GM19351 (cell line): ENCODE results near the gene ELMOD1.

ENCODE experiments used
- ATAC-seq: cut with Tn5 transposase; IDR thresholded peaks from one replicate; pipeline ENCODE4 v1.9.1; 2021; ENCODE audit warnings: mild to moderate bottlenecking, moderate library complexity; ENCODE audit not compliant: unreplicated experiment

Gene ELMOD1

DNA sequence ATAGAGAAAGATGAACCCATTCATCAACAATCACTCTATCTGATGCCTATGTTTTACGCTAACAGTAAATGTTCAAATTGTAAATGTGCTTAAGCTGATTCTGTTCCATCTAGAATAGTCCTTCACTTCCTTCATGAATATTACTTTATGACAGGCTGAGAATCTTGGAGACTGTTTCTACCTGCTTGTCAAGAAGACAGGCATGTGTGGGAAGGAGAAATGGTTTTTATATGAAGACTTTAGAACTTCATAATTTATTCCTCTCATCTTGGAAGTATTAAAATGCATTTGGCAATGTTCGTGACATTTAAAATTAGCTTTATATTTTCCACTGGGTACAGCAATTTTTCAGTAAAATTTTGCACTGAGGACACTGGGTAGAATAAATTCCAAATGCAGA is 41.0 kb downstream of the ELMOD1 start:
- no peak for ATAC-seq

- ATAC-seq, result no peak
Observed at GRCh38 chr11:107646783-107647182, 55.8 kb downstream of the ELMOD1 start.

DNA sequence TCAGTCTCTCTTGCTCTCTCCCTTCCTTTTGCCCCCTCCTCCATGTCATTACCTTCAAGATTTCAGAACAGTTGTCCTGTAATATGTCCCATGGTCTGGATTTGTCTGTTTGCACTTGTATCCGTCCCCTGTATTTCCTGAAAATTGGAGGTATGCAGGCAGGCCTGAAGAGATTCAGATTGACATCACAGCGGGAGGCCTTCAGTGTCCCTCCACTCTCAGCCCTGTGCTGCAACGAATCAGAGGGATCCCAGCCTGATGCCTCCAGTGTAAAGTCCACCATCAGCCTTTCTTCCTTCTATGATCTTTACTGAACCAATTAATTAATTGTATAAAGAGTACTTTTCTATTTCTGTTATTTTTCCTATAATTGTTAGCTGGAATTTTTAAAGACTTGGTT is 57.3 kb downstream of the ELMOD1 start:
- no peak for ATAC-seq

GRCh38 chr11:107651672-107652071 is 60.7 kb downstream of the ELMOD1 start:
- ATAC-seq, result no peak

DNA sequence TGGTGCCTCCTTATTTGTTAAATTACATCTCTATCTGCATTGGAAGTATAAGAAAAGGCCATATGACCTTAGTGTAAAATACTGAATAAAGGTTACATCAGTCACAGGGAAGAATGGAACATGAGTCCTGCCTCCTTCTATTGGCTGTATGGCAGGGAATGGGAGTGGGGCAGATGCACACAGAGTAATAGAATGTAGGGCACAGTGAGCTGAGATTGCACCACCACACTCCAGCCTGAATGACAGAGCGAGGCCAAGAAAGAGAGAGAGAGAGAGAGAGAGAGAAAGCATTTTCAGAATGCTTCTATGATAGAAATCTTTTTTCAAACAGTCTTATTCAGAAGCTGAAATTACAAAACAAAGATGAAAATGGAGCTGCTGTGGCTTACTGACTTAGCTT is 62.1 kb downstream of the ELMOD1 start:
- no peak for ATAC-seq

DNA sequence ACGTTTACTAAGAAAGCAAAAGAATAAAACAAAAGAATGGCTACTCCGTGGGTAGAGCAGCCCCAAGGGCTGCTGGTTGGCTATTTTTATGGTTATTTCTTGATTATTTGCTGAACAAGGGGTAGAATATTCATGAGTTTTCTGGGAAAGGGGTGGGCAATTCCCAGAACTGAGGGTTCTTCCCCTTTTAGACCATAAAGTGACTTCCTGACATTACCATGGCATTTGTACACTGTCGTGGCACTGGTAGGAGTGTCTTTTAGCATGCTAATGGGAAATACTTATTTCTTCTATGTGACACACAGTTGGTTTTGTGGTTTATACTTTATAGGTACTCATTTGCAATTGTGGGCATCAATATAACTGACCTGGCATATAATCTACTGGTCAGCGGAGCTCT is 64.7 kb downstream of the ELMOD1 start:
- ATAC-seq, result no peak

DNA sequence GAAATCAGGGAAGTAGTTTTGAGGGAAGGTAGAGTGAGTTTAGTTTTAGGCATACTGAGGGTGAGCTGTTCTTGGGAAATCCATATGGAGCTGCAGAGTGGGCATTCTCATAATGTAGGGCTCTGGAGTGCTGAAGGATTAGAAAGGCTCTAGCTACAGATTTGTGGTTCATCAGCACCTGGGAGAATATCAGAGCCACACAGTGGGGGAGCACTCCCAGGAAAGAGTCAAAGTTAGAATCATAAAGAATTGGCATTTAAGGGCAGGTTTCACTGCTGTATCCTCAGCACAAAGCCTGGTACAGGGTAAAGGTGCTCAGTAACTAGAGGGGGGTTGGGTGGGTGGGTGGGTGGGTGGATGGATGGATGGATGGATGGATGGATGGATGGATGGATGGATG is 68.4 kb downstream of the ELMOD1 start:
- ATAC-seq, result no peak

DNA sequence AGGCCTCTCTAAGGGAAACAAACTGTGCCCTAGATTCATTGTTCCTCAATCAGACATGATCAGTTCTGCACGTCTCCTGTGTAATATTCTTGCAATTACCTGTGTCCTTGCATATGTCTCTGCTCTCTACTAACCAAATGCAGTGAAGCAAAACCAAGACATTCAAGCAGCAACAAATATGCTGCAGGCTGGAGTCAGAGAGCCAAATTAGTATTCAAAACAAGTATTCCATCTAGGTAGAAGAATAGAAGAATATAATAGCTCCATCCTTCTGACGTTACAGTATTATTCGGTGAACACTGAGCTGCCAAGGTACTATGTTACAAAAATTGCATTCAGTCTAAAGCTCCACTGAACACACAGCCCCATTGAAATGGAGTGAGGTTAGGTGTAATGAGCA is 69.1 kb downstream of the ELMOD1 start:
- no peak for ATAC-seq

DNA sequence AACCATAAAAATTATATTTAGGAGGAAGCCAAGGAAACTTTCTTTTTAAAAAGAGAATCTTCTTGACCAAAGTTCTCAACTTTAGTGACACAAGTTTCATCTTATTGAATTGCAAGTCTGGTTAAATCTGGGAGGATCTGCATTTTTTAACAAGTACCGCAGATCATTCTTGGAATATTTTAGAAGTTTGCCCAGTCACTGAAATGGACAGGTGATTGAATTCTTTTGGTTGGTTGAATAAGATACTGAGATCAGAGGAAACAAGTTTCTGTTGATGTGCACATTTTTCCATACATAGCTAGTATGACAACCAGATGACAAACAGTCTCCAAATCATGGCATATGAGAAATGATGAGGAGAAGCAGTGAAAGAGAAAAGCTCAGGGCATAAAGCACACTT is 70.7 kb downstream of the ELMOD1 start:
- no peak for ATAC-seq

GRCh38 chr11:107665018-107665417 is 74.1 kb downstream of the ELMOD1 start:
- no peak for ATAC-seq

GRCh38 chr11:107666911-107667613 is 76.1 kb downstream of the ELMOD1 start:
- ATAC-seq, result no peak

GRCh38 chr11:107669191-107669740 is 78.3 kb downstream of the ELMOD1 start:
- no peak for ATAC-seq

DNA sequence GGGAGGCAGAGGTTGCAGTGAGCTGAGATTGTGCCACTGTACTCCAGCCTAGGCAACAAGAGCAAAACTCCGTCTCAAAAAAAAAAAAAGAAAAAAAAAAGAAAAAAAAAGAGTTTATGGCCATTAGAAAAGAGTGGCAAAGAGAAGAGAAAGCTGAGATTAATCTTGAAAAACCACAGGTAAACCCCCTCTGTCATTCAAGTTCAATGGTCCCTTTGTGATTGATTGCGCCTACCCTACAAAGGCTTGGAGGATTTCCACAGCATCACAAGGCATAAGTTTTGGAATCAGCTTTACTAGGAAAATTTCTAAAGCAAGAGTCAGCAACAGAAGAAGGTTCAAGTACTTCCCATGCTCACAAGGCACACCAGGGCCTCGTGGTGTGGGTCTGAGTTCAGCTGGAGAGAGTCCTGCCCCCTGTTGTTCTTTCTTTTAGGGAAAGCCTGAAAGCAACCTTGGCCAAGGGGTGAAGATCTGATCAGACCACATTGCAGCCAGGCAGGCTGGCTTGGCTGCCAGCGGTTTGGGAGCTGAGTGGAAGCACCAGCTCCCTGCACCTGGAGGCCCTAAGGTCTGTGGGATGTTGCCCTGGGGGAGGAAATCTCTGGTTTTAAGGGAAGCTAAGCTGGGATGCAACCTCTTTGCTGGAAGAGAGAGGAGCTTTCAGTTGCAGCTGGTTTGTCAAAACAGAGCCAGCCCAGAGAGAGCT is 79.1 kb downstream of the ELMOD1 start:
- no peak for ATAC-seq

- no peak for ATAC-seq
Observed at GRCh38 chr11:107675902-107676301, 85.0 kb downstream of the ELMOD1 start.

- ATAC-seq, result no peak
Observed at GRCh38 chr11:107676336-107677057, 85.5 kb downstream of the ELMOD1 start.

DNA sequence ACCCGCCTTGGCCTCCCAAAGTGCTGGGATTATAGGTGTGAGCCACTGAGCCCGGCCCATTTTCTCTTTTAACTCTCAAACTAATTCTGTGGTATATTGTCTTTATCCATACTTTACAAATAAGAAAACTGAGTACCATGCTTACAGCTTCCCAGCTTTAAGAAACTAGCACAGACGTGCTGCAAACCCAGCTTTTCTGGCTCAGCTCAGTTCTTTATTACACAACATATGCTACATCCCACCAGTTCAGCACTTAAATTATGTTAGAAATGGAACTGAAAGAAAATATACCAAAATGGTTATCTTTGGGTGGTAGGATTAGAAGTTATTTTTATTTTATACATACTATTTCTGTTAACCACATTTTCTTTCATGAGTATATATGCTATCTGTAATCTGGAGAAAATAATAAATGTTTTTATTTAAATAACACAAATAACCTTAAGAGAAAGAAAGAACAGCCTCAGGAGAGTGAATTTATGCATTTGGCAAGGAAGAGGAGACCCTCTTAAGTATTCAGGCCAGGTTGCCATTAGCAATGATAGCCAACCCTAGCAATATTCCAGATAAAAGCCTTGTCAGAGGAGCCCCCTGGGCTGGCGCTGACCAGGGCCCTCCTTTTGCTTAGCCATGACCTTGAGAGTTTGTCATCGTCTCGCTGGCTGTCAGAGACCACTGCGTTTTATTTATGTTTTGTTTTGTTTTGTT is 87.1 kb downstream of the ELMOD1 start:
- ATAC-seq, result no peak

- ATAC-seq, result no peak
Observed at GRCh38 chr11:107678632-107678971, 87.7 kb downstream of the ELMOD1 start.

DNA sequence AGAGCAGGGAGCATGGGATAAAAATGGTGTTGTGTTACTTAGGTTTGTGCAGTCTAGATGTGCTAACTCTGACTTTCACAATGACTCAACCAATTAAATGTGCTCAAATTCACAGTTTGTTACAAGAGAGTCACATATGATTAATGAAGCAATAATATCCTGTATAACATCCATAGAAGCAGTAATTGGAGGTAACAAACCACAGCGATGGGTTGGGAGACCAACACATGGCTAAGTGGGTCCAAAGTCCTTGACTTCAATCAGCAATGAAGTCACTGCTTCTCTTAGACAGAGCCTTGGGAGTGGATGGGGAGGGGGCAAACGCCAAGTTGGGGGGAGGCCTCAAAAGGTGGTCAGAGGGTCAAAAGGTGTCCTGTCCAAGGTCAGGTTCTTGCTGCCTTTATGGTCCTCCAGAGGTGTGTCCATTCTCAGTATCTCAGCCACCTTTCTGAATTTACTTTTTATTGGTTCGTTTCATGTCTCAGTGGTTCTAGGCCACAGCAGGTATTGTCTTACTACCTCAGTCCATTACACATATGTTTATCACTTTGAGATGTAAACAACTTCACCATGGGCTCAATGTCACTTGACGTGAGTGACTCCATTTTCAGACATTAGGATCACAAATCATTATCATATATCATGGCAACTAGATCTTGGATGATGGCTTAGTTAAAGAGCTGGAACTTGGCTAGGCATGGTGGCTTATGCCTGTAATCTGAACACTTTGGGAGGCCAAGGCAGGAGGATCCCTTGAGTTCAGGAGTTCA is 88.5 kb downstream of the ELMOD1 start:
- peak; percentile 60 for ATAC-seq

DNA sequence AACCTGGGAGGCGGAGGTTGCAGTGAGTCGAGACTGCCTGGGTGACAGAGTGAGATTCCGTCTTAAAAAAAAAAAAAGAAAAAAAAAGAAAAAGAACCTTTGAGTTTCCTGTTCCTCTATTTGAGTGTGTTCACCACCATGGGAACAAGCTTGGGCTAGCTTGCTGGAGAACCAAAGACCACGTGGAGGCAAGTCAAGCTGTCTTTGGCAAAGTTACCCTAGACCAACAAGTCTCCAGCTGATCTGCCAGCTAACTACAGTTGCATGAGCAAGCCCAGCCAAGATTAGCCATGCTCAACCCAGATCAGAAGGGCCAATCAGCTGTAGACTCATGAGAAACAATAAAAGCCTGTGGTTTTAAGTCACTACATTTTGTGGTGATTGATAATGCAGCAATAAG is 91.2 kb downstream of the ELMOD1 start:
- no peak for ATAC-seq

GRCh38 chr11:107682572-107682971 is 91.6 kb downstream of the ELMOD1 start:
- ATAC-seq, result no peak
